ENCODE data around the gene MS4A6E.

- TF ChIP-seq CTCF (IDR thresholded peaks at IDR 0.05) (peak in 4 of 6 experiments; percentile 26 to 40 (median 36)), POLR2A (IDR thresholded peaks at IDR 0.05) (no peak)
These were observed 16.1 kb downstream of the MS4A6E start for GRCh38 chr11:60343094-60343704.
